ENCODE results near the gene ILDR2. TPM values are rescaled to one million over a fixed set of nuclear protein-coding genes. Genes with fewer than 3 reads are reported as not detected.

The ILDR2 gene
- total RNA-seq, 1 donor from 2014 or later: not detected

GRCh38 chr1:166951050-166951449 lies 24.3 kb downstream of the ILDR2 start:
- FAIRE-seq (no peak), DNase-seq (ENCODE audit: low read depth) (no peak)
- Histone ChIP-seq H3K4me3 (ENCODE audit: low read depth, low read length) (no peak overlapping the region), H3K36me3 (ENCODE audit: control insufficient read depth, insufficient read depth, low read length) (no peaks in the 10 kb centered on the region), H3K27me3 (ENCODE audit: control insufficient read depth, insufficient read depth, low read length) (peaks cover 18% of the 10 kb centered on the region)
- TF ChIP-seq CTCF (IDR thresholded peaks at IDR 0.05; ENCODE audit: insufficient read depth, low read length, severe bottlenecking): no peak

GRCh38 chr1:166950156-166950555 lies 25.2 kb downstream of the ILDR2 start:
- TF ChIP-seq CTCF (IDR thresholded peaks at IDR 0.05; ENCODE audit: insufficient read depth, low read length, severe bottlenecking): no peak
- Histone ChIP-seq H3K4me3 (ENCODE audit: low read depth, low read length) (no peak overlapping the region), H3K36me3 (ENCODE audit: control insufficient read depth, insufficient read depth, low read length) (no peaks in the 10 kb centered on the region), H3K27me3 (ENCODE audit: control insufficient read depth, insufficient read depth, low read length) (peaks cover 18% of the 10 kb centered on the region)
- FAIRE-seq (no peak), DNase-seq (ENCODE audit: low read depth) (no peak)

GRCh38 chr1:166948856-166949350 lies 26.4 kb downstream of the ILDR2 start:
- TF ChIP-seq CTCF (IDR thresholded peaks at IDR 0.05; ENCODE audit: insufficient read depth, low read length, severe bottlenecking): no peak
- no peaks in the 10 kb centered on the region for H3K36me3 ChIP-seq (ENCODE audit: control insufficient read depth, insufficient read depth, low read length)
- H3K27me3 ChIP-seq (ENCODE audit: control insufficient read depth, insufficient read depth, low read length): peaks cover 18% of the 10 kb centered on the region
- FAIRE-seq (no peak), DNase-seq (ENCODE audit: low read depth) (no peak)
- no peak overlapping the region for H3K4me3 ChIP-seq (ENCODE audit: low read depth, low read length)

- DNase-seq (ENCODE audit: low read depth) (peak; percentile 5), FAIRE-seq (no peak)
- no peaks in the 10 kb centered on the region for H3K36me3 ChIP-seq (ENCODE audit: control insufficient read depth, insufficient read depth, low read length)
- peaks cover 18% of the 10 kb centered on the region for H3K27me3 ChIP-seq (ENCODE audit: control insufficient read depth, insufficient read depth, low read length)
- no peak for TF ChIP-seq CTCF (IDR thresholded peaks at IDR 0.05; ENCODE audit: insufficient read depth, low read length, severe bottlenecking)
- H3K4me3 ChIP-seq (ENCODE audit: low read depth, low read length): no peak overlapping the region
These were observed 27.8 kb downstream of the ILDR2 start for GRCh38 chr1:166947398-166948043.

- Histone ChIP-seq H3K4me3 (ENCODE audit: low read depth, low read length) (no peak overlapping the region), H3K36me3 (ENCODE audit: control insufficient read depth, insufficient read depth, low read length) (no peaks in the 10 kb centered on the region), H3K27me3 (ENCODE audit: control insufficient read depth, insufficient read depth, low read length) (peaks cover 16% of the 10 kb centered on the region)
- peak; percentile 40 for DNase-seq (ENCODE audit: low read depth)
- no peak for FAIRE-seq
- TF ChIP-seq CTCF (IDR thresholded peaks at IDR 0.05; ENCODE audit: insufficient read depth, low read length, severe bottlenecking): no peak
These were observed 31.0 kb downstream of the ILDR2 start for GRCh38 chr1:166944186-166944967.
